ENCODE measurements around the gene KRT9. TPM values are rescaled to one million over a fixed set of nuclear protein-coding genes. Genes with fewer than 3 reads are reported as not detected.

KRT9 gene
- total and polyA plus RNA-seq, 7 donors, result not detected

DNA sequence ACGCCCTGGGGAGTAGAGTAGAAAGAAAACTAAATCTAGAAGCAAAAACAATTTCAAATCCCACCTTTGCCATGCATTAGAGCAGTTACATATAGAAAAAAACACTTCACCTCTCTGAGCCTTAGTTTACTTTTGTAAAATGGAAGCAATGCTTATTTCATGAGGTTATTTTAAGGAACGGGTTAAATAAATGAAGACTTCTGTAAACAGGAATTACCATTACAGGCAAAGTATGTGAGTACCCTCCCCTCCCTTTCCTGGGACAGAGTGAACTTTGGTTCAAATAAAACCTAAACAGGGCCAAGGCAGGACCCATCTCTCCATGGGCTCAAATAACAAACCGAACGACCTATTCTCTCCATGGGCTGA, 48.6 kb downstream of the KRT9 start:
- TF ChIP-seq, protein P1, sequence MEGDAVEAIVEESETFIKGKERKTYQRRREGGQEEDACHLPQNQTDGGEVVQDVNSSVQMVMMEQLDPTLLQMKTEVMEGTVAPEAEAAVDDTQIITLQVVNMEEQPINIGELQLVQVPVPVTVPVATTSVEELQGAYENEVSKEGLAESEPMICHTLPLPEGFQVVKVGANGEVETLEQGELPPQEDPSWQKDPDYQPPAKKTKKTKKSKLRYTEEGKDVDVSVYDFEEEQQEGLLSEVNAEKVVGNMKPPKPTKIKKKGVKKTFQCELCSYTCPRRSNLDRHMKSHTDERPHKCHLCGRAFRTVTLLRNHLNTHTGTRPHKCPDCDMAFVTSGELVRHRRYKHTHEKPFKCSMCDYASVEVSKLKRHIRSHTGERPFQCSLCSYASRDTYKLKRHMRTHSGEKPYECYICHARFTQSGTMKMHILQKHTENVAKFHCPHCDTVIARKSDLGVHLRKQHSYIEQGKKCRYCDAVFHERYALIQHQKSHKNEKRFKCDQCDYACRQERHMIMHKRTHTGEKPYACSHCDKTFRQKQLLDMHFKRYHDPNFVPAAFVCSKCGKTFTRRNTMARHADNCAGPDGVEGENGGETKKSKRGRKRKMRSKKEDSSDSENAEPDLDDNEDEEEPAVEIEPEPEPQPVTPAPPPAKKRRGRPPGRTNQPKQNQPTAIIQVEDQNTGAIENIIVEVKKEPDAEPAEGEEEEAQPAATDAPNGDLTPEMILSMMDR (IDR thresholded peaks at IDR 0.05), result no peak
- TF ChIP-seq POLR2AphosphoS5 (IDR thresholded peaks at IDR 0.05) (no peak), EP300 (IDR thresholded peaks at IDR 0.05) (no peak), POLR2A (IDR thresholded peaks at IDR 0.05) (no peak)
- Histone ChIP-seq H3K27me3 (peaks cover 9 to 24% (median 21%) of the 10 kb centered on the region in 3 donors), H3K36me3 (no peaks in the 10 kb centered on the region), H3K9me3 (no peaks in the 10 kb centered on the region), H3K4me3 (no peak overlapping the region), H3K4me1 (peaks cover 0 to 12% (median 8%) of the 10 kb centered on the region in 4 donors), H3K27ac (no peak overlapping the region)
- 26 to 55% methylated on average over 4 of the region's 4 CpGs for WGBS, 2 donors
- DNase-seq, result no peak
- intact Hi-C loops (cut with DNase I), result no loop called here

- peaks cover 0 to 5% (median 2%) of the 10 kb centered on the region in 4 donors for H3K4me1 ChIP-seq
- H3K36me3 ChIP-seq, result no peaks in the 10 kb centered on the region
- intact Hi-C loops (cut with DNase I), result no loop called here
- no peak for DNase-seq
- H3K4me3 ChIP-seq, result no peak overlapping the region
- peaks cover 8 to 17% (median 15%) of the 10 kb centered on the region in 3 donors for H3K27me3 ChIP-seq
- no peak overlapping the region for H3K27ac ChIP-seq
- no peaks in the 10 kb centered on the region for H3K9me3 ChIP-seq
- TF ChIP-seq POLR2AphosphoS5 (IDR thresholded peaks at IDR 0.05) (no peak), EP300 (IDR thresholded peaks at IDR 0.05) (no peak), POLR2A (IDR thresholded peaks at IDR 0.05) (no peak)
- TF ChIP-seq, protein P1 (IDR thresholded peaks at IDR 0.05), result no peak
- WGBS, 2 donors, result 50 to 79% methylated on average over 12 of the region's 12 CpGs
Measured at GRCh38 chr17:41522301-41523224, 49.3 kb downstream of the KRT9 start.

DNA sequence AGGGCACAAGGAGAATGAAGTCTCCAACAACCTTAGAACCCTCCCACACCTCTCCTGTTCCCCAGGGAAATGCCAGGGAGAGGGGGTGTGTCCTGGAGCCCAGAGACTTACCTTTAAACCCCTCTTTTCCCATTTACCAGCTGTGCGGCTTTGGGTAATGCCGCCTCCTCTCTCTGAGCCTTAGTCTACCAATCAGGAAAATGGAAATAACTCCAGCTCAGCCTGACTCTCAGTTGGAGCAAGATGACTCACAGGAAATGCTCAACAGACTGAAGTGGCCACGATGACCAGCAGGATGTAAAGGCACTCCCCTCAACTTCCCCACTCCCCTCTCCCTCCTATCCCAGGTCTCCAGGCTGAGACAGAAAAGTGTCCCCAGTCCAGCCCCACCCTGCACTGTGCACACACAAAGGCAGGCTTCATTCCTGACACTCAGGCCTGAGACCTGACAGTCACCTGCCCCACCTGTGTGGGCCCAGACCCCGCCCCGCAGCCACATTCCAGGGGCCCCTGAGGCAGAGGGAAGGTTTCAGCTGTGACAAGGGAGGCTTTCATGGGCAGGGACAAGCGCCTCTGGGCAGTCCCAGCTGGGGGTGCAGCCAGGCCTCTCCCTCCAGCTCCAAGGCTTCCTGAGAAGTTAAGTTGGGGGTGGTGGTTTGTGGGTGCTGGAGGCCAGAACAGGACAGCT, 50.1 kb downstream of the KRT9 start:
- intact Hi-C loops (cut with DNase I), result no loop called here
- H3K4me1 ChIP-seq, result no peaks in the 10 kb centered on the region
- H3K36me3 ChIP-seq, result no peaks in the 10 kb centered on the region
- no peaks in the 10 kb centered on the region for H3K9me3 ChIP-seq
- DNase-seq, result no peak
- WGBS, 2 donors, result 26 to 60% methylated on average over 6 of the region's 6 CpGs
- H3K4me3 ChIP-seq, result no peak overlapping the region
- peaks cover 0 to 9% (median 6%) of the 10 kb centered on the region in 3 donors for H3K27me3 ChIP-seq
- TF ChIP-seq POLR2A (IDR thresholded peaks at IDR 0.05) (no peak), EP300 (IDR thresholded peaks at IDR 0.05) (no peak), POLR2AphosphoS5 (IDR thresholded peaks at IDR 0.05) (no peak)
- TF ChIP-seq, protein P1 (IDR thresholded peaks at IDR 0.05), result no peak
- no peak overlapping the region for H3K27ac ChIP-seq

DNA sequence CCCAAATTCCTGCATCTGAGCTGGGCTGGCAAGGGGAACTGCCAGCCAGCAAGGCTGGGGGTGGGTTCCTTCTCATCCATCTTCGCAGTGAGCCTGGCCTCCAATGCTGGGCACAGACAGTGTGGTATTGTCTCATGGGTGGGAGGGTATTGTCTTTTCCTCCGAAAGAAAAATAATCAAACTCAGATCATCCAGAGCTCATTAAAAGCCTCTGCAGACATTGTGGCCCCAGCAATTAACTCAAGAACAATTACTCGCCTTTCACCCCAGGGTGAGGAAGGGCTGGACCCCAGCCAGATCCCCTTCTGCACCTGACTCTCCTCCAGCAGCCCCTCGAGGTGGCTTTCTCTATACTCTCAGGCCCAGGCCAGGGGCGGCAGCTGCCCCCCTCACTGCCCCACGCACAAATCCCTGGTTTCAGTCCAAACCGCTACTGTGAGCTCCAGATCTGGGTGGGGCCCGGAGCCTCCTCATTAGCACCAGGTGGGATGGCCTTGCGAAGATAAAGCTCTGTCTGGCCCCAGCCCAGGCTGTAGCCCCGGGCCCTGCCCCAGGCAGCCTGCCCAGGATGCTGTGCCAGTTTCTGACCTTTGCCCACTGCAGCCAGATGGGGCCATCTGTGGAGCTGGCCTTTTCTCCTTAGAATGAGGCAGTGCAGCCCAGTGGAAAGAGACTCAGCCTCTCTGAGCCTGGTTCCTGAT, 50.9 kb downstream of the KRT9 start:
- H3K4me3 ChIP-seq, result no peak overlapping the region
- H3K27ac ChIP-seq, result no peak overlapping the region
- H3K36me3 ChIP-seq, result no peaks in the 10 kb centered on the region
- no peaks in the 10 kb centered on the region for H3K4me1 ChIP-seq
- intact Hi-C loops (cut with DNase I), result no loop called here
- TF ChIP-seq EP300 (IDR thresholded peaks at IDR 0.05) (no peak), POLR2A (IDR thresholded peaks at IDR 0.05) (no peak), POLR2AphosphoS5 (IDR thresholded peaks at IDR 0.05) (no peak)
- TF ChIP-seq, protein P1 (IDR thresholded peaks at IDR 0.05), result no peak
- no peaks in the 10 kb centered on the region for H3K9me3 ChIP-seq
- peaks cover 0 to 7% (median 4%) of the 10 kb centered on the region in 3 donors for H3K27me3 ChIP-seq
- no peak for DNase-seq
- 15 to 56% methylated on average over 10 of the region's 10 CpGs for WGBS, 2 donors
